MG63 (cell line): ENCODE measurements around the gene ZCCHC9. TPM values are rescaled to one million over a fixed set of nuclear protein-coding genes. Genes with fewer than 3 reads are reported as not detected.

ENCODE experiments used
- total RNA-seq: library from RNA; depleted of rRNA; stranded (reverse); fragments of >200 nt; shearing (Covaris generic); gene quantifications from 2 replicates; pipeline ENCODE4 v1.2.3, GENCODE V29; 2014; ENCODE audit warnings: low replicate concordance; rRNA removed

Gene ZCCHC9
- total RNA-seq, 1 experiment from 2014 or later, result 31.3 TPM

Other genes with a start within 250 kb of the ZCCHC9 start
- gene CKMT2, start 68.3 kb upstream of the ZCCHC9 start, total RNA-seq, result not detected in 2 replicates
- not detected in 2 replicates for gene ACOT12, start 92.5 kb downstream of the ZCCHC9 start, total RNA-seq